ENCODE results near the gene LSAMP. TPM values are rescaled to one million over a fixed set of nuclear protein-coding genes. Genes with fewer than 3 reads are reported as not detected.

The LSAMP gene
- total RNA-seq, 1 experiment from 2014 or later, result not detected

DNA sequence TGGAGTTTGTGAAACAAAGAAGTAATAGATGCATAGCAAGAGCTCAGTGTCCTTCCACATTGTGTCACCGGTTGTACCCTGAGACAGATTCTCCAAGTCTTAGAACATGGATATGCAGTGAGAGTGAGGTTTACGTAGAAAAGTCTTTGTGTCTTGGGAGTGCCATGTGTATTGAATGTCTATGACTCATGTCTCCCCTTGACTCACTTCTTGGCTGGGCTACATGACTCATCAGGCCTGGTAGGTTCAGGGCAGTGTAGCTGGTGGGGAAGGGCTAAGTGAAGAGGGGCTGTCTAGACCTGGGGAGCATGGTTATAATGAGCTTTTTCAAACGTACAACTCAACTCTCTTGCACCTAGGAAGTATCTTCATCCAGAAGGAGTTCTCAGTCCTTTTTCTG is 654.5 kb downstream of the LSAMP start:
- Histone ChIP-seq H3K9me2 (ENCODE audit: insufficient read depth) (no peaks in the 10 kb centered on the region), H4K20me1 (ENCODE audit: insufficient read depth) (no peaks in the 10 kb centered on the region; the same call in 1 of the 2 replicates), H3K4me1 (replicated peaks; ENCODE audit: insufficient read depth) (peaks cover 54% of the 10 kb centered on the region), H3K27ac (peak overlapping the region; percentile 89), H3K9me3 (ENCODE audit: insufficient read depth, low read depth) (peaks cover 6% of the 10 kb centered on the region; the same call in 1 of the 2 replicates), H3K36me3 (ENCODE audit: low read depth) (no peaks in the 10 kb centered on the region), H3K27me3 (ENCODE audit: insufficient read depth, low read depth) (no peaks in the 10 kb centered on the region), H3K4me3 (peak overlapping the region; percentile 5; the same call in 1 of the 2 replicates), H3K79me2 (ENCODE audit: low read depth) (no peaks in the 10 kb centered on the region), H3F3A (ENCODE audit: insufficient read depth, low read depth) (peaks cover 46% of the 10 kb centered on the region), H2AFZ (no peak overlapping the region), H3K4me2 (peak overlapping the region; percentile 64)
- POLR2A ChIA-PET (ENCODE audit: unreplicated experiment), result no interaction called here
- BruUV-seq (replicated peaks), result no TSS peak
- CTCF ChIA-PET, result no interaction called here
- DNase-seq, result peak; percentile 79 to 91
- no peak for TF ChIP-seq EZH2 (IDR thresholded peaks at IDR 0.05; ENCODE audit: low read depth)
- TF ChIP-seq, protein P1, sequence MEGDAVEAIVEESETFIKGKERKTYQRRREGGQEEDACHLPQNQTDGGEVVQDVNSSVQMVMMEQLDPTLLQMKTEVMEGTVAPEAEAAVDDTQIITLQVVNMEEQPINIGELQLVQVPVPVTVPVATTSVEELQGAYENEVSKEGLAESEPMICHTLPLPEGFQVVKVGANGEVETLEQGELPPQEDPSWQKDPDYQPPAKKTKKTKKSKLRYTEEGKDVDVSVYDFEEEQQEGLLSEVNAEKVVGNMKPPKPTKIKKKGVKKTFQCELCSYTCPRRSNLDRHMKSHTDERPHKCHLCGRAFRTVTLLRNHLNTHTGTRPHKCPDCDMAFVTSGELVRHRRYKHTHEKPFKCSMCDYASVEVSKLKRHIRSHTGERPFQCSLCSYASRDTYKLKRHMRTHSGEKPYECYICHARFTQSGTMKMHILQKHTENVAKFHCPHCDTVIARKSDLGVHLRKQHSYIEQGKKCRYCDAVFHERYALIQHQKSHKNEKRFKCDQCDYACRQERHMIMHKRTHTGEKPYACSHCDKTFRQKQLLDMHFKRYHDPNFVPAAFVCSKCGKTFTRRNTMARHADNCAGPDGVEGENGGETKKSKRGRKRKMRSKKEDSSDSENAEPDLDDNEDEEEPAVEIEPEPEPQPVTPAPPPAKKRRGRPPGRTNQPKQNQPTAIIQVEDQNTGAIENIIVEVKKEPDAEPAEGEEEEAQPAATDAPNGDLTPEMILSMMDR (conservative IDR thresholded peaks at IDR 0.05), result no peak
- intact Hi-C loops (cut with micrococcal nuclease; ENCODE audit: unreplicated experiment), result loop anchor here (2.0 to 10.0 kb wide), 2 partner anchors 14 to 1736 kb away; partner anchors contain the start of genes CCDC191 and QTRT2

DNA sequence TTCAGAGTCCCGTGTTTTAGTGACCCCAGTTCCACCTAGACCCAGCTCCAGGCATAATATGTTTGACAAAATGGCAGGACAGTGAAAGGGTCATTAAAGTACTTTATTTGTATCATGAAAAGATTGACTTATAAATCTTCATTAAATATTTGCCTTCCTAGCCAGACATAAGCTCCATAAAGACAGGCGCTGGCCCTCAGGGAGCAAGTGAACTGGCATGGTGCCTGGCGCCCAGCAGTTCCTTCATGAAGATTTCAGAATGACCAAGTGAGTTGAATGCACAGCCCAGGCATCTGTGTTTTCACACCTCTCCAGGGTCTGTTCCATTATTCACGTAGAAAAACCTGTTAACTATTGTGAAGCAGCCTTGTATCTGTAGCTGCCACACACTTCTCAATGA is 655.8 kb downstream of the LSAMP start:
- H3K27ac ChIP-seq, result peak overlapping the region; percentile 89
- no peak overlapping the region for H2AFZ ChIP-seq
- H3K4me1 ChIP-seq (replicated peaks; ENCODE audit: insufficient read depth), result peaks cover 64% of the 10 kb centered on the region
- DNase-seq, result peak in 1 of 2 experiments; percentile 25
- CTCF ChIA-PET, result interaction anchor here (0.6 to 1.3 kb wide), 4 partner anchors 9 to 166 kb away, joined by 3 to 5 read pairs (median 3); partner anchors contain the start of gene GAP43
- POLR2A ChIA-PET (ENCODE audit: unreplicated experiment), result interaction anchor here (0.7 kb wide), 1 partner anchor 1428 kb away, joined by 4 read pairs; no protein-coding TSS in a partner anchor
- H3K4me3 ChIP-seq, result no peak overlapping the region
- no peaks in the 10 kb centered on the region for H3K27me3 ChIP-seq (ENCODE audit: insufficient read depth, low read depth)
- no peaks in the 10 kb centered on the region; the same call in 1 of the 2 replicates for H4K20me1 ChIP-seq (ENCODE audit: insufficient read depth)
- H3K4me2 ChIP-seq, result peak overlapping the region; percentile 46
- no TSS peak for BruUV-seq (replicated peaks)
- H3K36me3 ChIP-seq (ENCODE audit: low read depth), result no peaks in the 10 kb centered on the region
- H3K9me2 ChIP-seq (ENCODE audit: insufficient read depth), result no peaks in the 10 kb centered on the region
- TF ChIP-seq EZH2 (IDR thresholded peaks at IDR 0.05; ENCODE audit: low read depth), result no peak
- TF ChIP-seq, protein P1 (conservative IDR thresholded peaks at IDR 0.05), result no peak
- peaks cover 6% of the 10 kb centered on the region; the same call in 1 of the 2 replicates for H3K9me3 ChIP-seq (ENCODE audit: insufficient read depth, low read depth)
- intact Hi-C loops (cut with micrococcal nuclease; ENCODE audit: unreplicated experiment), result loop anchor here (1.0 to 10.0 kb wide), 3 partner anchors 175 to 1165 kb away; partner anchors contain the start of gene ZBTB20
- H3K79me2 ChIP-seq (ENCODE audit: low read depth), result no peaks in the 10 kb centered on the region
- peaks cover 57% of the 10 kb centered on the region for H3F3A ChIP-seq (ENCODE audit: insufficient read depth, low read depth)

DNA sequence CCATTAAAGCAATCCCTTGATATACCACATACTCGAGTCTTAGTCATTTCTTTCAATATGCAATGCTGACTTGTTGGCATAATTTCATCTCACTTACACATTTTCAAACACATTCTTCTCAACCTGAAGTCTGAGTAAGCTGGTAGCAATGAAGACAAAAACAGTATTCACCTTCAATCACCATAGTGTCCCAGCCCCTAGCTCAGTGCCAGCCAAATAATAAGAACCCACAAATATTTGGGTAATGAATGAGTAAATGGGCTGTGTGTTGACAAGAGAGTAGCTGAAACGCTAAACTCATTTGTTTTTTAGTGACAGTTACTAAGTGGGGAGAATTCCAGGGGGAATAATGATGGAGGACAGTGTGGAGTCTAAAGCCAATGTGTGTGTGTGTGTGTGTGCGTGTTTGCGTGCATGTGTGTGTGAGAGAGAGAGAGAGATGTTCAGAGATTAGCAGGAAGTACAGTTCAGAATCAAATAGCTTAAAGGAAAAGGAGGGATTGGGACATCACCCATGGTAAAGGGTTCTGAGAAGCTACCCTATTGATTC is 656.3 kb downstream of the LSAMP start:
- intact Hi-C loops (cut with micrococcal nuclease; ENCODE audit: unreplicated experiment), result loop anchor here (1.0 to 10.0 kb wide), 3 partner anchors 174 to 1164 kb away; partner anchors contain the start of gene ZBTB20
- H3K27me3 ChIP-seq (ENCODE audit: insufficient read depth, low read depth), result no peaks in the 10 kb centered on the region
- no peak for TF ChIP-seq EZH2 (IDR thresholded peaks at IDR 0.05; ENCODE audit: low read depth)
- TF ChIP-seq, protein P1 (conservative IDR thresholded peaks at IDR 0.05), result no peak
- peaks cover 6% of the 10 kb centered on the region; the same call in 1 of the 2 replicates for H3K9me3 ChIP-seq (ENCODE audit: insufficient read depth, low read depth)
- CTCF ChIA-PET, result interaction anchor here (0.6 to 1.3 kb wide), 5 partner anchors 10 to 165 kb away, joined by 3 to 5 read pairs (median 3); partner anchors contain the start of gene GAP43
- no peak overlapping the region for H3K4me3 ChIP-seq
- no TSS peak for BruUV-seq (replicated peaks)
- no peaks in the 10 kb centered on the region for H3K36me3 ChIP-seq (ENCODE audit: low read depth)
- H3K4me2 ChIP-seq, result peak overlapping the region; percentile 46
- DNase-seq, result peak; percentile 70 to 91
- H3K79me2 ChIP-seq (ENCODE audit: low read depth), result no peaks in the 10 kb centered on the region
- H2AFZ ChIP-seq, result no peak overlapping the region
- H3K9me2 ChIP-seq (ENCODE audit: insufficient read depth), result no peaks in the 10 kb centered on the region
- peak overlapping the region; percentile 89 for H3K27ac ChIP-seq
- POLR2A ChIA-PET (ENCODE audit: unreplicated experiment), result interaction anchor here (0.7 kb wide), 2 partner anchors 68 to 1428 kb away, joined by 4 read pairs; no protein-coding TSS in a partner anchor
- peaks cover 64% of the 10 kb centered on the region for H3K4me1 ChIP-seq (replicated peaks; ENCODE audit: insufficient read depth)
- peaks cover 57% of the 10 kb centered on the region for H3F3A ChIP-seq (ENCODE audit: insufficient read depth, low read depth)
- H4K20me1 ChIP-seq (ENCODE audit: insufficient read depth), result no peaks in the 10 kb centered on the region; the same call in 1 of the 2 replicates

Data from PC-9 (cell line).